Kidney (tissue), 14 donors: ENCODE results near the gene RIMBP2. TPM values are rescaled to one million over a fixed set of nuclear protein-coding genes. Genes with fewer than 3 reads are reported as not detected.

ENCODE experiments used
- DNase-seq, 5 donors: peaks; one replicate each; pipeline ENCODE4 v3.0.0-alpha.2; 2013 to 2020
- FAIRE-seq: peaks from 2 replicates; lab custom pipeline; 2012; peaks lifted over from hg19 to GRCh38; lab: Jason Lieb, UNC
- H3K27ac ChIP-seq, 2 donors: one replicate each; pipeline ENCODE4 v1.7.0; 2013; ENCODE audit warnings: low read depth in 2 of 2, low read length in 2 of 2, inconsistent platforms in 1 of 2
- H3K27me3 ChIP-seq: one replicate; pipeline ENCODE4 v1.7.1; 2013; ENCODE audit warnings: low read length, inconsistent platforms; ENCODE audit not compliant: control insufficient read depth, insufficient read depth
- H3K36me3 ChIP-seq, 3 donors: one replicate each; pipeline versions ENCODE4 v1.7.0 to v1.7.1; 2013; ENCODE audit warnings: low read length in 3 of 3, control low read depth in 1 of 3, inconsistent platforms in 1 of 3; ENCODE audit not compliant: insufficient read depth in 3 of 3, control insufficient read depth in 2 of 3
- H3K4me1 ChIP-seq, 3 donors: one replicate each; pipeline versions ENCODE4 v1.7.0 to v1.7.1; 2013; ENCODE audit warnings: low read length in 3 of 3, inconsistent platforms in 1 of 3, low read depth in 1 of 3; ENCODE audit not compliant: control insufficient read depth in 2 of 3, insufficient read depth in 2 of 3
- H3K4me3 ChIP-seq, 3 donors: one replicate each; pipeline versions ENCODE4 v1.7.0 to v1.8.1; 2013; ENCODE audit warnings: low read length in 3 of 3, control low read depth in 1 of 3, inconsistent platforms in 1 of 3
- H3K9ac ChIP-seq, 3 donors: one replicate each; pipeline versions ENCODE4 v1.7.0 to v1.7.1; 2013; ENCODE audit warnings: low read length in 3 of 3, control low read depth in 1 of 3, inconsistent platforms in 1 of 3
- H3K9me3 ChIP-seq, 3 donors: one replicate each; pipeline versions ENCODE4 v1.7.0 to v1.7.1; 2013; ENCODE audit warnings: low read length in 3 of 3, control low read depth in 1 of 3, inconsistent platforms in 1 of 3; ENCODE audit not compliant: control insufficient read depth in 2 of 3, insufficient read depth in 1 of 3
- intact Hi-C: fragments of 100-400 bp; cut with DNase I; formaldehyde crosslinking; loops from one replicate; pipeline ENCODE4 v1.11.1; 2022
- polyA plus RNA-seq: library from polyadenylated mRNA; stranded (reverse); fragments of 350-450 nt; fragmentation: Illumina TruSeq; extraction: RNeasy Lipid Tissue Mini Kit (QIAGEN cat#74804); gene quantifications from one replicate; pipeline ENCODE4 v1.2.3, GENCODE V29; 2014; ENCODE audit warnings: low read depth, low replicate concordance; ENCODE audit not compliant: insufficient read depth
- total RNA-seq: library from RNA; stranded (reverse); fragmentation: NEBNext Ultra II Directional; extraction: Animal tissue kit (Norgen Biotek cat#: 25700); gene quantifications from one replicate; pipeline ENCODE4 v1.2.1, GENCODE V29; 2021
- TF ChIP-seq, protein P1 (sequence below): IDR thresholded peaks from 3 replicates; pipeline ENCODE4 v1.5.1; 2012; ENCODE audit warnings: mild to moderate bottlenecking, moderate library complexity, borderline replicate concordance; ENCODE audit not compliant: insufficient read depth; ENCODE audit errors: extremely low read depth
- donor health status: control.
- donor health status: control.
- donor health status: control.
- donor health status: control.
- donor health status: control.
- donor health status: DM: yes; HTN: yes; CAD: no.
- donor health status: Normal renal cell carcinoma (clear cell type).

Gene RIMBP2
- total and polyA plus RNA-seq, 2 donors from 2014 or later, result 2.8 to 51.7 TPM

DNA sequence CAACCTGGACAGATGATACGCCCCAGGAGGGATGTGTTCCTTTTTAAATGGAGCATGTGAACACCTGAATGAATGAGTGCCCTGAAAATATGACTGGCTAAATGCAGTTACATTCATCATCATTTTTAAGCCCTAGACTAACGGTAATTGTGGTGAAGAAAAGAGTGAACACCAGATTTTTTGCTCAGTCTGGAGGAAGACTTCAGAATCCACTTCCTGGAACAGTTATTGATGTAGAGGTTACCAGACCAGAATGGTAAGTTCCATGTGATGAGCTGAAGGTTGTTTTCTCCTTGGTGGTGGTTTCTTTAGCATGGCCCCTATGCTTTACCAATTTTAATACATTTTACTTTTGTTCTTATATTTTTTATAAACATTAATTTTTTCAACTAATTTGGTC, 349.1 kb downstream of the RIMBP2 start:
- Histone ChIP-seq H3K27ac (no peak overlapping the region), H3K9ac (no peak overlapping the region), H3K4me3 (no peak overlapping the region), H3K27me3 (no peaks in the 10 kb centered on the region), H3K4me1 (no peaks in the 10 kb centered on the region), H3K36me3 (no peaks in the 10 kb centered on the region), H3K9me3 (no peaks in the 10 kb centered on the region)
- TF ChIP-seq, protein P1, sequence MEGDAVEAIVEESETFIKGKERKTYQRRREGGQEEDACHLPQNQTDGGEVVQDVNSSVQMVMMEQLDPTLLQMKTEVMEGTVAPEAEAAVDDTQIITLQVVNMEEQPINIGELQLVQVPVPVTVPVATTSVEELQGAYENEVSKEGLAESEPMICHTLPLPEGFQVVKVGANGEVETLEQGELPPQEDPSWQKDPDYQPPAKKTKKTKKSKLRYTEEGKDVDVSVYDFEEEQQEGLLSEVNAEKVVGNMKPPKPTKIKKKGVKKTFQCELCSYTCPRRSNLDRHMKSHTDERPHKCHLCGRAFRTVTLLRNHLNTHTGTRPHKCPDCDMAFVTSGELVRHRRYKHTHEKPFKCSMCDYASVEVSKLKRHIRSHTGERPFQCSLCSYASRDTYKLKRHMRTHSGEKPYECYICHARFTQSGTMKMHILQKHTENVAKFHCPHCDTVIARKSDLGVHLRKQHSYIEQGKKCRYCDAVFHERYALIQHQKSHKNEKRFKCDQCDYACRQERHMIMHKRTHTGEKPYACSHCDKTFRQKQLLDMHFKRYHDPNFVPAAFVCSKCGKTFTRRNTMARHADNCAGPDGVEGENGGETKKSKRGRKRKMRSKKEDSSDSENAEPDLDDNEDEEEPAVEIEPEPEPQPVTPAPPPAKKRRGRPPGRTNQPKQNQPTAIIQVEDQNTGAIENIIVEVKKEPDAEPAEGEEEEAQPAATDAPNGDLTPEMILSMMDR, result no peak
- FAIRE-seq, result no peak
- no peak for DNase-seq
- intact Hi-C loops, result no loop called here

- no peak overlapping the region for H3K4me3 ChIP-seq
- DNase-seq (peak in 1 of 5 donors; percentile 17), FAIRE-seq (no peak)
- H3K36me3 ChIP-seq, result no peaks in the 10 kb centered on the region
- no peaks in the 10 kb centered on the region for H3K27me3 ChIP-seq
- no peaks in the 10 kb centered on the region for H3K4me1 ChIP-seq
- TF ChIP-seq, protein P1, result no peak
- no peak overlapping the region for H3K27ac ChIP-seq
- intact Hi-C loops, result no loop called here
- H3K9me3 ChIP-seq, result no peaks in the 10 kb centered on the region
- H3K9ac ChIP-seq, result no peak overlapping the region
Observed at GRCh38 chr12:130366159-130366558, 349.9 kb downstream of the RIMBP2 start.

GRCh38 chr12:130364578-130364977, 351.5 kb downstream of the RIMBP2 start:
- no peak overlapping the region for H3K9ac ChIP-seq
- intact Hi-C loops, result no loop called here
- H3K27me3 ChIP-seq, result no peaks in the 10 kb centered on the region
- H3K27ac ChIP-seq, result no peak overlapping the region
- H3K9me3 ChIP-seq, result no peaks in the 10 kb centered on the region
- no peak for FAIRE-seq
- TF ChIP-seq, protein P1, result no peak
- no peaks in the 10 kb centered on the region for H3K36me3 ChIP-seq
- no peaks in the 10 kb centered on the region for H3K4me1 ChIP-seq
- no peak overlapping the region for H3K4me3 ChIP-seq
- no peak for DNase-seq

GRCh38 chr12:130362060-130362459, 354.0 kb downstream of the RIMBP2 start:
- intact Hi-C loops, result no loop called here
- FAIRE-seq (no peak), DNase-seq (no peak)
- Histone ChIP-seq H3K4me3 (no peak overlapping the region), H3K36me3 (no peaks in the 10 kb centered on the region), H3K27me3 (peaks cover 3% of the 10 kb centered on the region), H3K9me3 (no peaks in the 10 kb centered on the region), H3K9ac (no peak overlapping the region), H3K4me1 (no peaks in the 10 kb centered on the region), H3K27ac (no peak overlapping the region)
- TF ChIP-seq, protein P1, result no peak
